ENCODE measurements around the gene P2RY2.

P2RY2 gene

GRCh38 chr11:73173755-73174494 lies 44.2 kb upstream of the P2RY2 start:
- in situ Hi-C loops (cut with HindIII; ENCODE audit: low sequenced_read_pairs) = no loop called here

GRCh38 chr11:73174495-73174791 lies 43.6 kb upstream of the P2RY2 start:
- H3K4me3 ChIP-seq (ENCODE audit: low read depth, low read length) = no peak overlapping the region
- DNase-seq (ENCODE audit: low read depth, low spot score) = no peak
- in situ Hi-C loops (cut with HindIII; ENCODE audit: low sequenced_read_pairs) = no loop called here
- TF ChIP-seq, protein P1, sequence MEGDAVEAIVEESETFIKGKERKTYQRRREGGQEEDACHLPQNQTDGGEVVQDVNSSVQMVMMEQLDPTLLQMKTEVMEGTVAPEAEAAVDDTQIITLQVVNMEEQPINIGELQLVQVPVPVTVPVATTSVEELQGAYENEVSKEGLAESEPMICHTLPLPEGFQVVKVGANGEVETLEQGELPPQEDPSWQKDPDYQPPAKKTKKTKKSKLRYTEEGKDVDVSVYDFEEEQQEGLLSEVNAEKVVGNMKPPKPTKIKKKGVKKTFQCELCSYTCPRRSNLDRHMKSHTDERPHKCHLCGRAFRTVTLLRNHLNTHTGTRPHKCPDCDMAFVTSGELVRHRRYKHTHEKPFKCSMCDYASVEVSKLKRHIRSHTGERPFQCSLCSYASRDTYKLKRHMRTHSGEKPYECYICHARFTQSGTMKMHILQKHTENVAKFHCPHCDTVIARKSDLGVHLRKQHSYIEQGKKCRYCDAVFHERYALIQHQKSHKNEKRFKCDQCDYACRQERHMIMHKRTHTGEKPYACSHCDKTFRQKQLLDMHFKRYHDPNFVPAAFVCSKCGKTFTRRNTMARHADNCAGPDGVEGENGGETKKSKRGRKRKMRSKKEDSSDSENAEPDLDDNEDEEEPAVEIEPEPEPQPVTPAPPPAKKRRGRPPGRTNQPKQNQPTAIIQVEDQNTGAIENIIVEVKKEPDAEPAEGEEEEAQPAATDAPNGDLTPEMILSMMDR (IDR thresholded peaks at IDR 0.05; ENCODE audit: low read depth, low read length) = no peak

More at GRCh38 chr11:73173755-73174494, 44.2 kb upstream of the P2RY2 start:
- no peak overlapping the region for H3K4me3 ChIP-seq (ENCODE audit: low read depth, low read length)
- DNase-seq (ENCODE audit: low read depth, low spot score) = no peak
- TF ChIP-seq, protein P1 (IDR thresholded peaks at IDR 0.05; ENCODE audit: low read depth, low read length) = no peak

DNA sequence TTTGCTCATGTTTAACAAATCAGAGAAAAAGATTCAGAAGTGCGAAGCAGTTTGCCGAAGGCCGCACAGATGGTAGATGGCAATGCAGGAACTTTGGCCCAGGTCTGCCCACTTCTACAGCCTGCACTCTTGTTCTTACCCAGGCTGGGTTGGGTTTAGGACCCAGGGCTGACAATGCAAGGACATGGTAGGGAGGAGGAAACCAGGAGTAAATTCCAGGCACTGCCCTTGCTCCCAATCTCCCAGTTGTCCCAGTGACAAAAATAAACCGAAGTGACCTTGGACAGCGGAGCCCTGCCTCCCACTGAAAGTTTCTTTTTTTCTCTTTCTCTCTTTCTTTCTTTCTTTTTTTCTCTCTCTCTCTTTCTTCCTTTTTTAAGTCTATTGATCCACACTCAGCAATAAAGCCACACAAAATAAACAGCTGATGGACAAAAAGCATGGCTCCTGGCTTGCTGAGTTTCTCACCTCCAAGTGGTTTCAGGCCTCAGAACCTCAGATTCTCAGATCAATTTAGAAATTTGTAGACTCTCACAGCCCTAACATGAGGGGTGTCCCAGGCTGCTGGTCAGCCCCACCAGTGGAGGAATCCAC lies 42.4 kb upstream of the P2RY2 start:
- in situ Hi-C loops (cut with HindIII; ENCODE audit: low sequenced_read_pairs) = no loop called here
- H3K4me3 ChIP-seq (ENCODE audit: low read depth, low read length) = no peak overlapping the region
- TF ChIP-seq, protein P1 (IDR thresholded peaks at IDR 0.05; ENCODE audit: low read depth, low read length) = no peak
- no peak for DNase-seq (ENCODE audit: low read depth, low spot score)

- no peak overlapping the region for H3K4me3 ChIP-seq (ENCODE audit: low read depth, low read length)
- in situ Hi-C loops (cut with HindIII; ENCODE audit: low sequenced_read_pairs) = no loop called here
- DNase-seq (ENCODE audit: low read depth, low spot score) = no peak
- TF ChIP-seq, protein P1 (IDR thresholded peaks at IDR 0.05; ENCODE audit: low read depth, low read length) = no peak
These were observed 41.8 kb upstream of the P2RY2 start for GRCh38 chr11:73176145-73176873.

GRCh38 chr11:73176874-73177155 lies 41.3 kb upstream of the P2RY2 start:
- no peak for DNase-seq (ENCODE audit: low read depth, low spot score)
- in situ Hi-C loops (cut with HindIII; ENCODE audit: low sequenced_read_pairs) = no loop called here
- TF ChIP-seq, protein P1 (IDR thresholded peaks at IDR 0.05; ENCODE audit: low read depth, low read length) = no peak
- H3K4me3 ChIP-seq (ENCODE audit: low read depth, low read length) = no peak overlapping the region

DNA sequence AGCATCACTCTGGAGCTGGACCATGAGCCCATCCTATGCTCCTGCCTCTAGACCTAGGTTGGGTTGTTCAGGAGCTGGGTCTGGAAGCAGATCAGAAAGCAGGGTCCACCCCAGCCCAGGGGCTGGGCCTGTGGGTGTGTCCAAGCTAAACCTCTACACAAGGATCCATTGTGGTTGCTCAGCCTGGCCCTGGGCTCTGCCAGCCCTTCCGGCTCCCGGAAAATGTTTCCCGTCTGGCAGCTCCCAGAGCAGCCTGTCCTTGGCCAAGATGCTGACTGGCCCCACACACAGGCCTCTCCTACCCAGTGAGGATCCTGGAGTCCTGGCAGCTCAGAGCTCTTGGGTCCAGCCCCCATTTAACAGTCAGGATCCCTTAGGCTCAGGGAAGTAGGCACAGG lies 40.7 kb upstream of the P2RY2 start:
- no peak for DNase-seq (ENCODE audit: low read depth, low spot score)
- no peak overlapping the region for H3K4me3 ChIP-seq (ENCODE audit: low read depth, low read length)
- TF ChIP-seq, protein P1 (IDR thresholded peaks at IDR 0.05; ENCODE audit: low read depth, low read length) = no peak
- in situ Hi-C loops (cut with HindIII; ENCODE audit: low sequenced_read_pairs) = no loop called here
